ENCODE measurements around the gene GFRA1. TPM values are rescaled to one million over a fixed set of nuclear protein-coding genes. Genes with fewer than 3 reads are reported as not detected.

Gene GFRA1
- polyA plus RNA-seq, 3 donors: not detected

DNA sequence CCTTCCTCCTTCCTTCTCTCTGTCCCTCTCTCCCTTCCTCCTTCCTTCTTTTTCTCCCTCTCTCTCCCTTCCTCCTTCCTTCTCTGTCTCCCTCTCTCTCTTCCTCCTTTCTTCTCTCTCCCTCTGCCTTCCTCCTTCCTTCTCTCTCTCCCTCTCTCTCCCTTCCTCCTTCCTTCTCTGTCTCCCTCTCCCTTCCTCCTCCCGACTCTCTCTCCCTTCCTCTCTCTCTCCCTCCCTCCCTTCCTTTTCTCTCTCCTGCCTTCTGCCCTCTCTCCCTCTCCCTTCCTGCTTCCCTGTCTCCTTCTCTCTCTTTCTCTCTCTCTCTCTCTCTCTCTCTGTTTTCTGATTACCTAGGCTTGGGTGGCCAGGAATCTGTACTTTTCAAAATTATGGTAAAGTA lies 16.6 kb upstream of the GFRA1 start:
- WGBS (ENCODE audit: insufficient coverage): 0% methylated on average over 1 of the region's 1 CpG
- Histone ChIP-seq H3K27ac (ENCODE audit: low read depth in 1 of 2, low read length in 2 of 2) (no peak overlapping the region), H3K9me3 (replicated peaks in 1 of 2; ENCODE audit: control insufficient read depth in 1 of 2, insufficient read depth in 1 of 2, low read length in 2 of 2) (no peaks in the 10 kb centered on the region), H3K9ac (ENCODE audit: insufficient read depth, low read length, poor library complexity, severe bottlenecking) (no peak overlapping the region), H4K20me1 (ENCODE audit: insufficient read depth, low read length) (no peaks in the 10 kb centered on the region), H3K79me2 (ENCODE audit: insufficient read depth, low read length) (no peaks in the 10 kb centered on the region), H3K36me3 (replicated peaks in 1 of 2; ENCODE audit: control insufficient read depth in 1 of 2, insufficient read depth in 2 of 2, low read length in 2 of 2) (no peaks in the 10 kb centered on the region), H3K4me2 (replicated peaks; ENCODE audit: extremely low read depth, low read length, poor library complexity, severe bottlenecking) (no peak overlapping the region), H3K4me1 (ENCODE audit: control insufficient read depth in 1 of 2, insufficient read depth in 2 of 2, low read length in 2 of 2) (no peaks in the 10 kb centered on the region), H2AFZ (ENCODE audit: insufficient read depth, low read depth, low read length, poor library complexity, severe bottlenecking) (no peak overlapping the region), H3K27me3 (ENCODE audit: control insufficient read depth in 2 of 2, insufficient read depth in 2 of 2, low read length in 2 of 2) (peaks cover 8 to 13% of the 10 kb centered on the region in 2 donors), H3K4me3 (replicated peaks in 1 of 3; ENCODE audit: low read depth in 2 of 3, low read length in 3 of 3) (no peak overlapping the region)
- intact Hi-C loops (cut with micrococcal nuclease): no loop called here
- Mint-ChIP-seq H3K4me3 (no peak overlapping the region), H3K36me3 (no peaks in the 10 kb centered on the region), H3K27ac (no peak overlapping the region), H3K27me3 (ENCODE audit: low read depth in 3 of 3) (peaks cover 13 to 18% (median 16%) of the 10 kb centered on the region in 3 donors), H3K4me1 (no peaks in the 10 kb centered on the region), H3K9me3 (no peaks in the 10 kb centered on the region)
- TF ChIP-seq, protein P1, sequence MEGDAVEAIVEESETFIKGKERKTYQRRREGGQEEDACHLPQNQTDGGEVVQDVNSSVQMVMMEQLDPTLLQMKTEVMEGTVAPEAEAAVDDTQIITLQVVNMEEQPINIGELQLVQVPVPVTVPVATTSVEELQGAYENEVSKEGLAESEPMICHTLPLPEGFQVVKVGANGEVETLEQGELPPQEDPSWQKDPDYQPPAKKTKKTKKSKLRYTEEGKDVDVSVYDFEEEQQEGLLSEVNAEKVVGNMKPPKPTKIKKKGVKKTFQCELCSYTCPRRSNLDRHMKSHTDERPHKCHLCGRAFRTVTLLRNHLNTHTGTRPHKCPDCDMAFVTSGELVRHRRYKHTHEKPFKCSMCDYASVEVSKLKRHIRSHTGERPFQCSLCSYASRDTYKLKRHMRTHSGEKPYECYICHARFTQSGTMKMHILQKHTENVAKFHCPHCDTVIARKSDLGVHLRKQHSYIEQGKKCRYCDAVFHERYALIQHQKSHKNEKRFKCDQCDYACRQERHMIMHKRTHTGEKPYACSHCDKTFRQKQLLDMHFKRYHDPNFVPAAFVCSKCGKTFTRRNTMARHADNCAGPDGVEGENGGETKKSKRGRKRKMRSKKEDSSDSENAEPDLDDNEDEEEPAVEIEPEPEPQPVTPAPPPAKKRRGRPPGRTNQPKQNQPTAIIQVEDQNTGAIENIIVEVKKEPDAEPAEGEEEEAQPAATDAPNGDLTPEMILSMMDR (IDR thresholded peaks at IDR 0.05): no peak
- DNase-seq: no peak

DNA sequence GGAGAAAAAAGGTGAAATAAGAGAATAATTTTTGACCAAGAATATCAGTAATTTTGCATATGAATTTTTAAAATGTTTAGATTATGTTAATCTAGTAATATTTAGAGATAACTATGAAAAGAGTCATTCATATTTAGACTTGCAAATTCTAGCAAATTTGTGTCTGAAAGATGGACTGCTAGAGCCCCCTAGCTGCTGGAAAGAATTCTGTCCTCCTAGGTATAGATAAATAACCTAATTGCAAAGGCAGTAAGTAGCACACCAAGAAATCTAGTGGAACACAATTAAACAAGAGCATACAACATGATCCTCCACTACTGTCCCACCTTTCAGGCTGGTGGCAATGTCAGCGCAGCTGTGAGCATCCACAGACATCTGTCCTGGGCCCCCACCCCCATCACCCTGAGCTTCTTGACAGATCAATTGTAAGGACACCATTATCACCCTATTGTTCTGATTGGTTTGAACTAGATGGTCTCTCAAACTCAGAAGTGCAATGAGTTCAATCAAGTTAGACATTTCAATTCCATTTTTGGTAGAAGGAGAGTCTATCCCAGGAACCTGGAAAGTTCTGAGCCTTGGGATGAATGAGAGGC lies 15.0 kb upstream of the GFRA1 start:
- Mint-ChIP-seq H3K4me1 (no peaks in the 10 kb centered on the region), H3K27ac (no peak overlapping the region), H3K4me3 (no peak overlapping the region), H3K9me3 (no peaks in the 10 kb centered on the region), H3K27me3 (ENCODE audit: low read depth in 3 of 3) (peaks cover 10 to 18% (median 18%) of the 10 kb centered on the region in 3 donors), H3K36me3 (no peaks in the 10 kb centered on the region)
- Histone ChIP-seq H3K79me2 (ENCODE audit: insufficient read depth, low read length) (no peaks in the 10 kb centered on the region), H3K9me3 (replicated peaks in 1 of 2; ENCODE audit: control insufficient read depth in 1 of 2, insufficient read depth in 1 of 2, low read length in 2 of 2) (no peaks in the 10 kb centered on the region), H2AFZ (ENCODE audit: insufficient read depth, low read depth, low read length, poor library complexity, severe bottlenecking) (no peak overlapping the region), H3K4me1 (ENCODE audit: control insufficient read depth in 1 of 2, insufficient read depth in 2 of 2, low read length in 2 of 2) (no peaks in the 10 kb centered on the region), H3K9ac (ENCODE audit: insufficient read depth, low read length, poor library complexity, severe bottlenecking) (no peak overlapping the region), H3K27ac (ENCODE audit: low read depth in 1 of 2, low read length in 2 of 2) (no peak overlapping the region), H4K20me1 (ENCODE audit: insufficient read depth, low read length) (no peaks in the 10 kb centered on the region), H3K27me3 (ENCODE audit: control insufficient read depth in 2 of 2, insufficient read depth in 2 of 2, low read length in 2 of 2) (peaks cover 8 to 13% of the 10 kb centered on the region in 2 donors), H3K36me3 (replicated peaks in 1 of 2; ENCODE audit: control insufficient read depth in 1 of 2, insufficient read depth in 2 of 2, low read length in 2 of 2) (no peaks in the 10 kb centered on the region), H3K4me2 (replicated peaks; ENCODE audit: extremely low read depth, low read length, poor library complexity, severe bottlenecking) (no peak overlapping the region), H3K4me3 (replicated peaks in 1 of 3; ENCODE audit: low read depth in 2 of 3, low read length in 3 of 3) (no peak overlapping the region)
- DNase-seq: no peak
- intact Hi-C loops (cut with micrococcal nuclease): no loop called here
- TF ChIP-seq, protein P1 (IDR thresholded peaks at IDR 0.05): no peak
- 17% methylated on average over 1 of the region's 1 CpG for WGBS (ENCODE audit: insufficient coverage)

Measured in CD14-positive monocyte (primary cell).